Astrocyte of the spinal cord (primary cell): ENCODE data around the gene ADAMTSL1.

Experiments
- DNase-seq: peaks from one replicate; pipeline ENCODE4 v3.0.0; 2011; ENCODE audit warnings: low read depth, low spot score
- H3K4me3 ChIP-seq: 2 replicates; pipeline ENCODE4 v1.5.1; 2011; ENCODE audit warnings: low read depth, mild to moderate bottlenecking, low read length, moderate library complexity
- in situ Hi-C: cut with HindIII; loops from 2 replicates; pipeline ENCODE4 v1.10.0; 2017; ENCODE audit warnings: low sequenced_read_pairs
- TF ChIP-seq, protein P1 (sequence below): IDR thresholded peaks from 2 replicates; pipeline ENCODE4 v1.5.1; 2012; ENCODE audit warnings: low read depth, mild to moderate bottlenecking, low read length, inconsistent platforms

ADAMTSL1 gene

DNA sequence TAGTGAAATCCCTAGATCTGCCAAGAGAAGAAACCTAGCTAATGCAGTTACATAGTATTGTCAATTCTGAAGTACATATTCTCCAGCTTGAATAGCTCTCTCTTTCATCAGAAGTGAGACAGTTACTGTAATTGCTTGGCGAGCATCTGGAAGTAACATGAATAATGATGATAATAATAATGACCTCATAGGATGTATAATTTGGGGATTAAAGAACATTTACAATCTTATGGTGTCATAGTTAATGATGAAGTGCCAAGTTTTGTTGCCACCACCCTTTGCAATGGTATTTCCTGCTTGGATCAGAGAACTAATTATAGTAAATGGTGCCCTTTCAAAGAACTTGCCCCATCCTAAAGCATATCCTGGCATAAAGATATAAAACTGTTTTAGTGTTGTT, 201.4 kb downstream of the ADAMTSL1 start:
- no peak overlapping the region for H3K4me3 ChIP-seq
- DNase-seq = no peak
- TF ChIP-seq, protein P1, sequence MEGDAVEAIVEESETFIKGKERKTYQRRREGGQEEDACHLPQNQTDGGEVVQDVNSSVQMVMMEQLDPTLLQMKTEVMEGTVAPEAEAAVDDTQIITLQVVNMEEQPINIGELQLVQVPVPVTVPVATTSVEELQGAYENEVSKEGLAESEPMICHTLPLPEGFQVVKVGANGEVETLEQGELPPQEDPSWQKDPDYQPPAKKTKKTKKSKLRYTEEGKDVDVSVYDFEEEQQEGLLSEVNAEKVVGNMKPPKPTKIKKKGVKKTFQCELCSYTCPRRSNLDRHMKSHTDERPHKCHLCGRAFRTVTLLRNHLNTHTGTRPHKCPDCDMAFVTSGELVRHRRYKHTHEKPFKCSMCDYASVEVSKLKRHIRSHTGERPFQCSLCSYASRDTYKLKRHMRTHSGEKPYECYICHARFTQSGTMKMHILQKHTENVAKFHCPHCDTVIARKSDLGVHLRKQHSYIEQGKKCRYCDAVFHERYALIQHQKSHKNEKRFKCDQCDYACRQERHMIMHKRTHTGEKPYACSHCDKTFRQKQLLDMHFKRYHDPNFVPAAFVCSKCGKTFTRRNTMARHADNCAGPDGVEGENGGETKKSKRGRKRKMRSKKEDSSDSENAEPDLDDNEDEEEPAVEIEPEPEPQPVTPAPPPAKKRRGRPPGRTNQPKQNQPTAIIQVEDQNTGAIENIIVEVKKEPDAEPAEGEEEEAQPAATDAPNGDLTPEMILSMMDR = no peak
- in situ Hi-C loops = no loop called here

DNA sequence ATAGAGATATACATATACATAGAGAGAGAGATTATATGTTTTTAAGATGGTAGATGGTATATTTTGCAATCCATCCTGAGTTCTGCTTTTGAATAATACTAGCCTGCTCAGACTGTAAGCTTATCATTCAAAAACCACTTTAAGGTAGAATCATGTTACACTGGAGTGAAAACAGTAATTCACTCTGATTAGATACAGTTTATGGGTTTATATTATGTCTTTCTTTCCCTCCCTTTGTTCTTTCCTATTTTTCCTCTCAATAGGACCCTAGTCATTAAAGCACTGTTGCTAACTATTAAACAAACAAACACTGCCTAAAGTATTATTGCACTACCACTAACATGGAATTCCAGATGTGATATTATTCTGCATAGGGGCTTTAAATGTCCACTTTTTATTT, 202.0 kb downstream of the ADAMTSL1 start:
- in situ Hi-C loops = no loop called here
- DNase-seq = no peak
- TF ChIP-seq, protein P1 = no peak
- H3K4me3 ChIP-seq = no peak overlapping the region

DNA sequence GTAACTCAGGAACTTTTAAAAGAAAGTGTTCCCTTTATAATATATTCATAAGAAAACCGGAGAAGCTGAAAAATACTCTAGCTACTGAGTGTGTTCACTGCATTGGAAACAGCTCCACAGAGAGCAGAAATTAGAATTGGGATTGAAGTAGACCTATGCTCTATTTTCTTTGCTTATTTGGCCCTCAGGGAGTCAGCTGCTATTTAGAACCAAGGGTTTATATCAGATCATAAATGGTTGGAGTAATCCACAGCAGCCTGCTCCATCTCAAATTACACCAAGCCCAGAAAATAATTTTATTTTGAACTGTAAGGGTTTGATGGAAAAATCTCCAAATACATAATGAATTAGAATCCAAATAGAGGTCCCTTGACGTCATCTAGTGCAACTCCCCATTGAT, 202.6 kb downstream of the ADAMTSL1 start:
- in situ Hi-C loops = no loop called here
- no peak for DNase-seq
- TF ChIP-seq, protein P1 = no peak
- no peak overlapping the region for H3K4me3 ChIP-seq

DNA sequence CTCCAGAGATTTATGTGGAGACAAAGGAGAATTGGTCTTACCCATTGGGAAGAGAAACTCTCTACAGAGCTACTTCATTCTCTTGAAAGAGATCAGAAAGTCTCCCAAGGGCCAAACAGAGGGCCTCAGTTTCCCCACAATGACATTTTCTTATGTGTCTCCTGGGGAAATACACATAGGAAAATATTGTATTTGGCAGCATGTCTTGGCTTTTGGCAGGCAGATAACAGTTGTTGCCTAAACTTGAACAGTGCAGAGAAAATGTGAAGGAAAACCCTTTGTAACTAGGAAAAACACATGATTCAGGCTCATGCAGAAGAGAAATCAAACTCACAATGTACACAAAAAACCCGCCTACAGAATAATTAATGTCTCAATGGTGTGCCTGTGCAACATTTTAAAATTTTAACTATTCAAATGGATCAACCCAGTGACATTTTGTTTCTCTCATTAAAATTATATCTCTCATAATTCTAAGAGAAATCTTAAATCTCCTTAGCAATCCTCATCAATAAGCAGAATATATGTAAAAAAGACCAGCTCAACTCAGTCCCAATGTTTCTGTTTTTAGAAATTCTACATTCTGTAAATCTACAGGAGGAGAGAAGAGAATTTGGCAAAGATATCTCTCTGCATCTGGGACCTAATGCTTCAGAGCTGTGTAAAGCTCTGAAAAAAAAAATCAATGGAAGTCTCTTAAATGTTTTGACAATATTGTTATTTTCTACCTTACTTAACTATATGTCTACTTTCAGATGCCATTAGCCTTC, 205.1 kb downstream of the ADAMTSL1 start:
- in situ Hi-C loops = no loop called here
- DNase-seq = peak; percentile 28
- H3K4me3 ChIP-seq = no peak overlapping the region
- TF ChIP-seq, protein P1 = no peak

DNA sequence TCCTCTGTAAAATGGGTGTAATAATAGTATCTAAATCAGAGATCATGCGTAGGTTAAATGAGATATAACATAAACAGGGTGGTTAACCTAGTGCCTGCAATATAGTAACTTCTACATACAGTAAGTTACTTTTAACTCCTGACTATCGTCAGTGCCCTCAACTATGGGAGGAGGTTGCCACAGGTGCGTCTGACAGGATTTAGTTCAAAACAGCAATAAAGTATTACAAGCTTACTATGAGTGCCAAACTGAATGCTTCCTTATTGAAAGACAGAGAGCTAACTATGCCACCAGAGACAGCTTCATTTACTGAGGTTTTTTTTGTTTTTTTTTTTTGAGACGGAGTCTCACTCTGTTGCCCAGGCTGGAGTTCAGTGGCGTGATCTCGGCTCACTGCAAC, 209.0 kb downstream of the ADAMTSL1 start:
- DNase-seq = no peak
- no peak overlapping the region for H3K4me3 ChIP-seq
- in situ Hi-C loops = no loop called here
- TF ChIP-seq, protein P1 = no peak

DNA sequence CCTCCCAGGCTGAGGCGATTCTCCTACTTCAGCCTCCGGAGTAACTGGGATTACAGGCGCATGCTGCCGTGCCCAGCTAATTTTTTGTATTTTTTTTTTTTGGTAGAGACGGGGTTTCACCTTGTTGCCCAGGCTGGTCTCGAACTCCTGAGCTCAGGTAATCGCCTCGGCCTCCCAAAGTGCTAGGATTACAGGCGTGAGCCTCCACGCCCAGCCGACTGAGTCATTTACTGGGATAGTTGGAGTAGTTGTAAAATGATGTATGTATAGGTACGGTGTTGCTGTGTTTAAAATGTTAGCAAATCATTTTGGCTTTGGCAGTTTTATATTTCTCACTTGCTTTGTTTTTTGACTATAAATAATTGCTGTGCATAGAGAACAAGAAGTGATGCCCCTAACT, 209.4 kb downstream of the ADAMTSL1 start:
- DNase-seq = no peak
- TF ChIP-seq, protein P1 = no peak
- in situ Hi-C loops = no loop called here
- no peak overlapping the region for H3K4me3 ChIP-seq
